ENCODE data around the gene RAG1. TPM values are rescaled to one million over a fixed set of nuclear protein-coding genes. Genes with fewer than 3 reads are reported as not detected.

The RAG1 gene
- total RNA-seq, 2 donors from 2014 or later: 0.28 to 0.54 TPM

- no peaks in the 10 kb centered on the region for H3K36me3 ChIP-seq
- H3K9me3 ChIP-seq: no peaks in the 10 kb centered on the region
- H3K4me3 ChIP-seq: no peak overlapping the region
- no peaks in the 10 kb centered on the region for H3K27me3 ChIP-seq (replicated peaks; ENCODE audit: insufficient read depth)
- no peak for TF ChIP-seq CTCF (IDR thresholded peaks at IDR 0.05)
- no peak overlapping the region for H3K27ac ChIP-seq
- no peaks in the 10 kb centered on the region for H3K4me1 ChIP-seq (ENCODE audit: control insufficient read depth in 1 of 2, low read depth in 2 of 2)
- ATAC-seq (ENCODE audit: insufficient number of reproducible peaks, low FRiP score, low read depth): no peak
- no peak for DNase-seq (ENCODE audit: low spot score)
Observed at GRCh38 chr11:36588099-36588498, 20.3 kb downstream of the RAG1 start.

- ATAC-seq (ENCODE audit: insufficient number of reproducible peaks, low FRiP score, low read depth): no peak
- no peak overlapping the region for H3K4me3 ChIP-seq
Observed at GRCh38 chr11:36590513-36590912, 22.7 kb downstream of the RAG1 start.

GRCh38 chr11:36591433-36591832 is 23.6 kb downstream of the RAG1 start:
- Histone ChIP-seq H3K9me3 (no peaks in the 10 kb centered on the region), H3K4me3 (no peak overlapping the region), H3K36me3 (no peaks in the 10 kb centered on the region), H3K4me1 (ENCODE audit: control insufficient read depth in 1 of 2, low read depth in 2 of 2) (peaks cover 7 to 9% of the 10 kb centered on the region in 2 donors), H3K27ac (no peak overlapping the region), H3K27me3 (replicated peaks; ENCODE audit: insufficient read depth) (no peaks in the 10 kb centered on the region)
- no peak for TF ChIP-seq CTCF (IDR thresholded peaks at IDR 0.05)
- DNase-seq (ENCODE audit: low spot score): no peak
- ATAC-seq (ENCODE audit: insufficient number of reproducible peaks, low FRiP score, low read depth): no peak

More at GRCh38 chr11:36590513-36590912, 22.7 kb downstream of the RAG1 start:
- Histone ChIP-seq H3K27ac (no peak overlapping the region), H3K27me3 (replicated peaks; ENCODE audit: insufficient read depth) (no peaks in the 10 kb centered on the region), H3K9me3 (no peaks in the 10 kb centered on the region), H3K36me3 (no peaks in the 10 kb centered on the region), H3K4me1 (ENCODE audit: control insufficient read depth in 1 of 2, low read depth in 2 of 2) (peaks cover 6% of the 10 kb centered on the region in 2 donors)
- no peak for DNase-seq (ENCODE audit: low spot score)
- TF ChIP-seq CTCF (IDR thresholded peaks at IDR 0.05): no peak

- H3K27me3 ChIP-seq (replicated peaks; ENCODE audit: insufficient read depth): no peaks in the 10 kb centered on the region
- DNase-seq (ENCODE audit: low spot score) (peak; percentile 8), ATAC-seq (ENCODE audit: insufficient number of reproducible peaks, low FRiP score, low read depth) (peak; percentile 100)
- H3K4me3 ChIP-seq: peak within 1 kb of the TSS; percentile 79
- no peak for TF ChIP-seq CTCF (IDR thresholded peaks at IDR 0.05)
- peak within 1 kb of the TSS in 1 of 2 donors; percentile 22 for H3K27ac ChIP-seq
- H3K9me3 ChIP-seq: no peaks in the 10 kb centered on the region
- H3K36me3 ChIP-seq: no peaks in the 10 kb centered on the region
- peaks cover 7 to 9% of the 10 kb centered on the region in 2 donors for H3K4me1 ChIP-seq (ENCODE audit: control insufficient read depth in 1 of 2, low read depth in 2 of 2)
Observed at GRCh38 chr11:36594316-36594989, 26.6 kb downstream of the RAG1 start, which contains the start of gene IFTAP. Gene IFTAP, plus strand, starts transcription at chr11:36594502. Its CDS starts 15,602 bp downstream, at chr11:36610104.

GRCh38 chr11:36596880-36597279 is 29.1 kb downstream of the RAG1 start:
- no peaks in the 10 kb centered on the region for H3K27me3 ChIP-seq (replicated peaks; ENCODE audit: insufficient read depth)
- H3K9me3 ChIP-seq: no peaks in the 10 kb centered on the region
- H3K27ac ChIP-seq: no peak overlapping the region
- ATAC-seq (ENCODE audit: insufficient number of reproducible peaks, low FRiP score, low read depth): no peak
- H3K36me3 ChIP-seq: no peaks in the 10 kb centered on the region
- peaks cover 7 to 9% of the 10 kb centered on the region in 2 donors for H3K4me1 ChIP-seq (ENCODE audit: control insufficient read depth in 1 of 2, low read depth in 2 of 2)
- no peak for DNase-seq (ENCODE audit: low spot score)
- H3K4me3 ChIP-seq: no peak overlapping the region
- no peak for TF ChIP-seq CTCF (IDR thresholded peaks at IDR 0.05)

All from thoracic aorta (tissue), 2 donors.